ENCODE measurements around the gene PRR7.

Gene PRR7

DNA sequence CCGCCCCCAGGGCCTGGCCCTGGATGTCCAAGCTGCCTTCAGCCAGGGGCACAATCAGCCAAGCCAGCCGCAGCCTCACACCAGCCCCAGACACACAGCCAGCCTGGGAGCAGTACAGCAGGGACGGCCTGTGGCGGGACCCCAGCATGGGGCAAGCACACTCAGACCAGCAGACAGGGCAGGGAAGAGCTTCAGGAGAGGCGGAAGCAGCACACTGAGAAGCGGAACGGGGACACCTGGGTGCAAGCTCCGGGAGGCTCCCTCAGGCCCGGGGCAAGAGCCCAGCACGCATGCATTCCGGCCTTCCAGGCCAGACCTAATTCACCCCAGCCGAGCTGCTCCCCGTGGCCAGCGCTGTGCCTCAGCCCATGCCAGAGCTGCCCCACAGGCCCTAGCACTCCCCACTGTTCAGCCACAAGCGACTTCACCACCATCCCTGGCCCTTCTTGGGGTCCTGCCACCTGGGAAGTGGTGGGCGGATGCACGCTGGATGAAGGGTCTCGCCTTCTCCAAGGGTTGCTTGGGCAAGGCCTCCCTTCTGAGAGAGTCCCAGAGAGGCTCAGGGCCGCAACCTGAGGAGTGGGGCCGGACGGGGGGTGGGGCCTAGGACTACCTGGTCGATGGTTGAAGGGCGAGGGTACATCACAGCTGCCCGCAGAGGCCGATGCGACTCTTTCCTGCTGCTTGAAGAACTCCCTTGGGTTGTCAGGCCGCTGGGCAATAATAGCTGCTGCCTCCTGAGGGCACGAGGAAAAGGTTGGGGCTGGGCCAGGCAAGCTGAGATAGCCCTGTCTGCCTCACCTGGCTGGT is 13.4 kb downstream of the PRR7 start:
- TF ChIP-seq, protein P1, sequence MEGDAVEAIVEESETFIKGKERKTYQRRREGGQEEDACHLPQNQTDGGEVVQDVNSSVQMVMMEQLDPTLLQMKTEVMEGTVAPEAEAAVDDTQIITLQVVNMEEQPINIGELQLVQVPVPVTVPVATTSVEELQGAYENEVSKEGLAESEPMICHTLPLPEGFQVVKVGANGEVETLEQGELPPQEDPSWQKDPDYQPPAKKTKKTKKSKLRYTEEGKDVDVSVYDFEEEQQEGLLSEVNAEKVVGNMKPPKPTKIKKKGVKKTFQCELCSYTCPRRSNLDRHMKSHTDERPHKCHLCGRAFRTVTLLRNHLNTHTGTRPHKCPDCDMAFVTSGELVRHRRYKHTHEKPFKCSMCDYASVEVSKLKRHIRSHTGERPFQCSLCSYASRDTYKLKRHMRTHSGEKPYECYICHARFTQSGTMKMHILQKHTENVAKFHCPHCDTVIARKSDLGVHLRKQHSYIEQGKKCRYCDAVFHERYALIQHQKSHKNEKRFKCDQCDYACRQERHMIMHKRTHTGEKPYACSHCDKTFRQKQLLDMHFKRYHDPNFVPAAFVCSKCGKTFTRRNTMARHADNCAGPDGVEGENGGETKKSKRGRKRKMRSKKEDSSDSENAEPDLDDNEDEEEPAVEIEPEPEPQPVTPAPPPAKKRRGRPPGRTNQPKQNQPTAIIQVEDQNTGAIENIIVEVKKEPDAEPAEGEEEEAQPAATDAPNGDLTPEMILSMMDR (conservative IDR thresholded peaks at IDR 0.05; ENCODE audit: low read length): no peak
- H3K4me3 ChIP-seq (ENCODE audit: low read length): no peak overlapping the region
- DNase-seq (ENCODE audit: low read depth): no peak

DNA sequence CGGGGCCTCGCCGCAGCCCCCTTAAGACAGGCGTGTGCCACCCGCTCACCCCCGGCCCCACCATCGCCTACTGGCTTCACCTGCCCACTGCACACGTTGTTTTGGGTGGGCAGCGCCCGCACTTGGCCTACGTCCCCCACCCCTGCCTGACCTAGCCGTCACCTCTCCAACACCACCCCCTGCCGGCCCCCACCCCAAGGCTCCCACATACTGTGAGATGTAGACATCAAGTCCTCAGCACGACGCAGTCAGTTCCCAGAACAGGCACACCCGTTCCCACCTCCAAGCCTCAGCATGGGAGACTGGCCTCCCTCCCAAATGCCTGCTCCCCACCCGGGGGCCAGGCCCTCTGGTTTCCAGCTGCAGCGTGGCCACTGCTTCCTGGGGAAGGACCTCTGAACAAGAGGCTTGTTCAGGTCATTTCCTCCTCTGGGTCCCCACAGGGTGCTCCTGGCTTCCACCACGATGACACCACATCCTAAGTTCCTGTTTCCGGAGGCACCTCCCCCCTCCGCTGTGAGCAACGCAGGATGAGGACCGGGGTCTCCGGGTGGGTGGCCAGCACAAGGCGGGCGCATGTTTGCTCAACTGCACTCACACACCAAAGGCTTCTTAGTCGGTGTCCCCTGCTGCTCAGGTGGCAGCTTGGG is 15.5 kb downstream of the PRR7 start:
- H3K4me3 ChIP-seq (ENCODE audit: low read length): no peak overlapping the region
- TF ChIP-seq, protein P1 (conservative IDR thresholded peaks at IDR 0.05; ENCODE audit: low read length): no peak
- no peak for DNase-seq (ENCODE audit: low read depth)

DNA sequence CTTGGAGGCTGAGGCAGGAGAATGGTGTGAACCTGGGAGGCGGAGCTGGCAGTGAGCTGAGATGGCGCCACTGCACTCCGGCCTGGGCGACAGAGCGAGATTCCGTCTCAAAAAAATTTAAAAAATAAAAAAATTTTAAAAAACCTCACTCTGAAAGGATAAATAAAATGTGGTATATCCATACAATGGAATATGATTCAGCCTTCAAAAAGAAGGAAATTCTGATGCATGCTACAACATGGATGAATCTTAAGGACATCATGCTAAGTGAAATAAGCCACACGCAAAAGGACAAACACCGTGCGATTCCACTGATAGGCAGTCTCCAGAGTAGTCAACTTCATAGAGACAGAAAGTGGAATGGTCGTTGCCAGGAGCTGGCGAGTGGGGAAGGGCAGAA is 18.4 kb downstream of the PRR7 start:
- no peak for DNase-seq (ENCODE audit: low read depth)
- no peak overlapping the region for H3K4me3 ChIP-seq (ENCODE audit: low read length)
- TF ChIP-seq, protein P1 (conservative IDR thresholded peaks at IDR 0.05; ENCODE audit: low read length): no peak

DNA sequence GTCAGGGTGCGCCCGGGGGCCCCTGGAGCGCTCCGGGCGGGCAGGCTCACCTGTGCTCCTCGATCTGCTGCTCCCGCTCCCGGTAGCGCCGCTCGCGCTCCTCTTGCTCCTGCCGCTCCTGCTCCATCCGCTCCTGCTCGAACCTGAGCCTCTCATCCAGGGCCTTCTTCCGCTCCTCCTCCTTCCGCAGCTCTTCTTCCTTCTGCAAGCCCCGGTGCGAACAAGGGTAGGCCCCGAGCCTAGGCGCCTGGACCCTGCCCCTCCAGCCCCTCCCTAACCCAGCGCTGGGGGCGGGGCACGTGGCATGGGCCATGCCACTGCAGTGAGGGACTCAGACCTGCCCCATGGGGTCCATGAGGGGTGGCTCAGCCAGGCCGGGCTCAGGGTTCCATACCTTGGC is 20.2 kb downstream of the PRR7 start:
- DNase-seq (ENCODE audit: low read depth): no peak
- no peak overlapping the region for H3K4me3 ChIP-seq (ENCODE audit: low read length)
- TF ChIP-seq, protein P1 (conservative IDR thresholded peaks at IDR 0.05; ENCODE audit: low read length): no peak

DNA sequence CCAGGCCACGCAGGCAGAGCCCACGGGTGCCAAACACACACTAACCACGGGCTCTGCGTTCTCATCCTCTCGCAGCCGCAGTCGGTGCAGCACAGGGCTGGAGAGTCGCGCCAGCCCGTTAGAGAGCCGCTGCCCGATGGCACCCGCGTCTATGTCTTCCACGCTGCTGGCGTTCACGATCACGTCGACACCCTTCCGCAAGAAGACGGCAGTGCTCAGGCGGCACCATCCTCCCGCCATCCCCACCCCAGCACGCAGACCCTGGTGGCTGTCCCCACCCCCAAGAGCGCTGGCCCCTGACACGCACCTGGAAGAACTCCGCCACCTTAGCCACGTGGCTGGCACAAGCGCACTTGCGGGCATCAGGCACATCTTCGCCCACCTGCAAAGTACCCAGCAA is 20.8 kb downstream of the PRR7 start:
- H3K4me3 ChIP-seq (ENCODE audit: low read length): no peak overlapping the region
- DNase-seq (ENCODE audit: low read depth): no peak
- TF ChIP-seq, protein P1 (conservative IDR thresholded peaks at IDR 0.05; ENCODE audit: low read length): no peak

DNA sequence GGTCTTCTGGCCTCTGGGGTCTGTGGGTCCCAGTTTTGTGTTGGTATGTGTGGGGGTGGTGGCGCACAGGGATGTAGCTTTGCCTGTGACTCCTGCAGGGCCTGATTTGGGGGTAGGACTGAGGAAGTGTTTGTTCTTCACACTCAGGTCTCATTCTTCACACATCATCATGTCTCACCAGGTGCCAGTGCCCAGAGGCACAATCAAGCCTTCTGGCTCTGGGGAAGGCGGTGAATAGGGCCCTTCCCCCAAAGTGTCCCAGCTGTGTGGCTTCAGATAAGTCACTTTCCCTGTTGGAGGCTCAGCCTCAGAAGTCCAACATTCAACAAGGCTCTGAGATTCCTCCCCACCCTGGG is 21.7 kb downstream of the PRR7 start:
- no peak for DNase-seq (ENCODE audit: low read depth)
- no peak overlapping the region for H3K4me3 ChIP-seq (ENCODE audit: low read length)
- TF ChIP-seq, protein P1 (conservative IDR thresholded peaks at IDR 0.05; ENCODE audit: low read length): no peak

Measured in AG10803 (cell line).